MM.1S (cell line): ENCODE data around the gene GUCY1B1.

Source experiments
- DNase-seq: peaks from one replicate; pipeline ENCODE4 v3.0.0-alpha.2; 2015
- H2AFZ ChIP-seq: fragments of 300-600 bp; sonication (generic); 2 replicates; pipeline ENCODE4 v1.6.0; 2016; ENCODE audit warnings: antibody characterized with exemption, low read length
- H3F3A ChIP-seq: fragments of 300-600 bp; sonication (generic); 2 replicates; pipeline ENCODE4 v1.6.1; 2016; ENCODE audit warnings: mild to moderate bottlenecking, antibody characterized with exemption, low read length, moderate library complexity, mixed read lengths; ENCODE audit not compliant: insufficient read depth
- H3K27ac ChIP-seq: fragments of 300-600 bp; sonication (generic); 2 replicates; pipeline ENCODE4 v1.5.1; 2016; ENCODE audit warnings: mild to moderate bottlenecking, low read length
- H3K27me3 ChIP-seq: fragments of 300-600 bp; sonication (generic); replicated peaks from 2 replicates; pipeline ENCODE4 v1.6.0; 2016; ENCODE audit warnings: low read length; ENCODE audit not compliant: insufficient read depth
- H3K36me3 ChIP-seq: fragments of 300-600 bp; sonication (generic); replicated peaks from 2 replicates; pipeline ENCODE4 v1.6.1; 2016; ENCODE audit warnings: mild to moderate bottlenecking, low read length, mixed read lengths; ENCODE audit not compliant: insufficient read depth
- H3K4me1 ChIP-seq: fragments of 300-600 bp; sonication (generic); 2 replicates; pipeline ENCODE4 v1.6.1; 2016; ENCODE audit warnings: low read length, mixed read lengths
- H3K4me2 ChIP-seq: fragments of 300-600 bp; sonication (generic); 2 replicates; pipeline ENCODE4 v1.6.0; 2016; ENCODE audit warnings: low read depth, low read length
- H3K4me3 ChIP-seq: fragments of 300-600 bp; sonication (generic); 2 replicates; pipeline ENCODE4 v1.5.1; 2016; ENCODE audit warnings: low read length, mixed read lengths
- H3K79me2 ChIP-seq: fragments of 300-600 bp; sonication (generic); 2 replicates; pipeline ENCODE4 v1.6.1; 2016; ENCODE audit warnings: mixed run types, low read length, mixed read lengths
- H3K9ac ChIP-seq: fragments of 300-600 bp; sonication (generic); 2 replicates; pipeline ENCODE4 v1.6.1; 2016; ENCODE audit warnings: low read length, mixed read lengths
- H3K9me2 ChIP-seq: fragments of 300-600 bp; sonication (generic); replicated peaks from 2 replicates; pipeline ENCODE4 v1.6.1; 2016; ENCODE audit warnings: mild to moderate bottlenecking, low read length, mixed read lengths; ENCODE audit not compliant: insufficient read depth
- H3K9me3 ChIP-seq: fragments of 300-600 bp; sonication (generic); replicated peaks from 2 replicates; pipeline ENCODE4 v1.6.1; 2016; ENCODE audit warnings: mild to moderate bottlenecking, low read length, mixed read lengths; ENCODE audit not compliant: insufficient read depth
- H4K20me1 ChIP-seq: fragments of 300-600 bp; sonication (generic); 2 replicates; pipeline ENCODE4 v1.6.1; 2016; ENCODE audit warnings: mild to moderate bottlenecking, low read length, moderate library complexity, mixed read lengths; ENCODE audit not compliant: insufficient read depth
- CTCF ChIP-seq: fragments of 300-600 bp; sonication (generic); IDR thresholded peaks from 2 replicates; pipeline ENCODE4 v1.5.1; 2016; ENCODE audit warnings: antibody characterized with exemption, low read length, mixed read lengths
- EZH2 ChIP-seq: fragments of 300-600 bp; sonication (generic); optimal IDR thresholded peaks from 2 replicates; pipeline ENCODE3; 2017; ENCODE audit warnings: low read depth, mild to moderate bottlenecking, antibody characterized with exemption, low read length, mixed read lengths
- EZH2phosphoT487 ChIP-seq: fragments of 300-600 bp; sonication (generic); IDR thresholded peaks from 2 replicates; pipeline ENCODE4 v1.6.1; 2018; ENCODE audit warnings: antibody characterized with exemption, low read length

GUCY1B1 gene

GRCh38 chr4:155837203-155837796, 78.5 kb downstream of the GUCY1B1 start:
- no peaks in the 10 kb centered on the region for H3K9me3 ChIP-seq
- no peaks in the 10 kb centered on the region for H3K4me1 ChIP-seq
- H3F3A ChIP-seq, result no peaks in the 10 kb centered on the region
- H3K9me2 ChIP-seq, result no peaks in the 10 kb centered on the region
- H3K4me3 ChIP-seq, result no peak overlapping the region
- no peak overlapping the region for H3K9ac ChIP-seq
- TF ChIP-seq EZH2, result no peak
- TF ChIP-seq CTCF, result no peak
- TF ChIP-seq EZH2phosphoT487, result no peak
- no peaks in the 10 kb centered on the region for H4K20me1 ChIP-seq
- H2AFZ ChIP-seq, result peak overlapping the region; percentile 55; the same call in 1 of the 2 replicates
- no peaks in the 10 kb centered on the region for H3K79me2 ChIP-seq
- no peaks in the 10 kb centered on the region for H3K36me3 ChIP-seq
- no peaks in the 10 kb centered on the region for H3K27me3 ChIP-seq
- peak overlapping the region; percentile 18; the same call in 1 of the 2 replicates for H3K27ac ChIP-seq
- DNase-seq, result peak; percentile 8
- H3K4me2 ChIP-seq, result peak overlapping the region; percentile 37; the same call in 1 of the 2 replicates

GRCh38 chr4:155842080-155842479, 83.3 kb downstream of the GUCY1B1 start:
- no peak overlapping the region for H3K4me3 ChIP-seq
- H3K79me2 ChIP-seq, result no peaks in the 10 kb centered on the region
- no peaks in the 10 kb centered on the region for H3K27me3 ChIP-seq
- no peak for DNase-seq
- H4K20me1 ChIP-seq, result no peaks in the 10 kb centered on the region
- no peak overlapping the region for H3K4me2 ChIP-seq
- H2AFZ ChIP-seq, result no peak overlapping the region
- H3K9ac ChIP-seq, result no peak overlapping the region
- TF ChIP-seq EZH2phosphoT487 (no peak), CTCF (no peak), EZH2 (no peak)
- H3K4me1 ChIP-seq, result no peaks in the 10 kb centered on the region
- no peaks in the 10 kb centered on the region for H3K9me3 ChIP-seq
- no peaks in the 10 kb centered on the region for H3F3A ChIP-seq
- H3K9me2 ChIP-seq, result no peaks in the 10 kb centered on the region
- no peak overlapping the region for H3K27ac ChIP-seq
- no peaks in the 10 kb centered on the region for H3K36me3 ChIP-seq

- Histone ChIP-seq H3K27me3 (no peaks in the 10 kb centered on the region), H4K20me1 (no peaks in the 10 kb centered on the region), H2AFZ (no peak overlapping the region), H3K4me1 (no peaks in the 10 kb centered on the region), H3K9me2 (no peaks in the 10 kb centered on the region), H3K4me3 (no peak overlapping the region), H3K79me2 (no peaks in the 10 kb centered on the region), H3K27ac (no peak overlapping the region), H3K4me2 (no peak overlapping the region), H3K36me3 (no peaks in the 10 kb centered on the region), H3K9me3 (no peaks in the 10 kb centered on the region), H3F3A (no peaks in the 10 kb centered on the region), H3K9ac (no peak overlapping the region)
- TF ChIP-seq EZH2 (no peak), CTCF (no peak), EZH2phosphoT487 (no peak)
- DNase-seq, result no peak
Observed at GRCh38 chr4:155846929-155847328, 88.1 kb downstream of the GUCY1B1 start.
